Measurements from ENCODE around the gene ZFAND2A.
"Not testable (repeated sequence)": the region's sequence is repeated elsewhere in the genome, so short reads cannot be mapped to it uniquely, and the experiment has no call there.

ZFAND2A gene

GRCh38 chr7:1121886-1122831 lies 37.8 kb downstream of the ZFAND2A start:
- no peak for DNase-seq

- DNase-seq, result no peak
These were observed 38.5 kb downstream of the ZFAND2A start for GRCh38 chr7:1121476-1121875.

GRCh38 chr7:1120791-1121190 lies 39.2 kb downstream of the ZFAND2A start:
- DNase-seq, result no peak

GRCh38 chr7:1119201-1119600 lies 40.8 kb downstream of the ZFAND2A start:
- DNase-seq, result no peak

- no peak for DNase-seq
These were observed 42.6 kb downstream of the ZFAND2A start for GRCh38 chr7:1117321-1117928.

- DNase-seq, result not testable (repeated sequence)
These were observed 43.5 kb downstream of the ZFAND2A start for GRCh38 chr7:1116383-1117008.

- DNase-seq, result not testable (repeated sequence)
These were observed 44.6 kb downstream of the ZFAND2A start for GRCh38 chr7:1115171-1116045.

- DNase-seq, result no peak
These were observed 45.5 kb downstream of the ZFAND2A start for GRCh38 chr7:1114505-1114904.

GRCh38 chr7:1114088-1114487 lies 45.9 kb downstream of the ZFAND2A start:
- DNase-seq, result no peak

GRCh38 chr7:1113548-1113885 lies 46.5 kb downstream of the ZFAND2A start:
- DNase-seq, result no peak

- DNase-seq, result no peak
These were observed 47.1 kb downstream of the ZFAND2A start for GRCh38 chr7:1112625-1113547.

GRCh38 chr7:1112109-1112508 lies 47.9 kb downstream of the ZFAND2A start:
- DNase-seq, result no peak

GRCh38 chr7:1111156-1111555 lies 48.8 kb downstream of the ZFAND2A start:
- no peak for DNase-seq

- no peak for DNase-seq
These were observed 49.6 kb downstream of the ZFAND2A start for GRCh38 chr7:1110358-1110757.

- no peak for DNase-seq
These were observed 50.2 kb downstream of the ZFAND2A start for GRCh38 chr7:1109581-1110310.

GRCh38 chr7:1108264-1108920 lies 51.6 kb downstream of the ZFAND2A start:
- no peak for DNase-seq

- DNase-seq, result no peak
These were observed 53.1 kb downstream of the ZFAND2A start for GRCh38 chr7:1106793-1107421.

- no peak for DNase-seq
These were observed 53.8 kb downstream of the ZFAND2A start for GRCh38 chr7:1106063-1106792.

- DNase-seq, result no peak
These were observed 54.8 kb downstream of the ZFAND2A start for GRCh38 chr7:1105189-1105588.

All from activated CD4-positive, alpha-beta T cell treated with anti-CD3 and anti-CD28 coated beads, Interleukin-2, amount 50 U/mL, for 1 hour (primary cell).